ENCODE results near the gene PDZD8.

Gene PDZD8

GRCh38 chr10:117341061-117341460 is 34.2 kb downstream of the PDZD8 start:
- no peaks in the 10 kb centered on the region for H3K36me3 ChIP-seq (ENCODE audit: control insufficient read depth in 1 of 2, insufficient read depth in 2 of 2, low read length in 2 of 2)
- no peaks in the 10 kb centered on the region for H3K79me1 ChIP-seq (ENCODE audit: low read length)
- H3K4me3 ChIP-seq (ENCODE audit: low read depth, low read length) = no peak overlapping the region
- H3K27me3 ChIP-seq (ENCODE audit: insufficient read depth, low read length) = no peaks in the 10 kb centered on the region
- H3K14ac ChIP-seq (ENCODE audit: low read length) = no peak overlapping the region
- H3K23ac ChIP-seq (ENCODE audit: low read length) = no peak overlapping the region
- no peak overlapping the region for H4K91ac ChIP-seq (ENCODE audit: low read depth, low read length)
- no peak overlapping the region for H3K18ac ChIP-seq (ENCODE audit: low read length)
- no peak overlapping the region for H2BK120ac ChIP-seq (ENCODE audit: insufficient read depth, low read length, poor library complexity)
- no peaks in the 10 kb centered on the region for H3K79me2 ChIP-seq (ENCODE audit: control insufficient read depth, insufficient read depth, low read length, poor library complexity)
- no peak overlapping the region for H4K8ac ChIP-seq (ENCODE audit: low read depth, low read length)
- no CpG with 5 or more reads among the region's 4 CpGs for WGBS (ENCODE audit: extremely low coverage, insufficient coverage, insufficient read length)
- H2BK12ac ChIP-seq (ENCODE audit: low read length) = no peak overlapping the region
- no peak overlapping the region for H2BK5ac ChIP-seq (ENCODE audit: low read depth, low read length, poor library complexity)
- no peak for DNase-seq
- H3K27ac ChIP-seq (ENCODE audit: low read depth, low read length) = no peak overlapping the region
- no peak overlapping the region for H3K4me2 ChIP-seq (ENCODE audit: low read length)
- no peak overlapping the region for H3K4ac ChIP-seq (ENCODE audit: low read depth, low read length)
- H3K9me3 ChIP-seq (ENCODE audit: insufficient read depth, low read depth, low read length) = no peaks in the 10 kb centered on the region
- no peak overlapping the region for H2AFZ ChIP-seq (ENCODE audit: insufficient read depth, low read length, poor library complexity)
- no peak overlapping the region for H4K12ac ChIP-seq (ENCODE audit: low read depth, low read length)
- H3K4me1 ChIP-seq (ENCODE audit: control insufficient read depth in 1 of 2, insufficient read depth in 2 of 2, low read length in 2 of 2) = no peaks in the 10 kb centered on the region
- H2AK5ac ChIP-seq (ENCODE audit: low read length) = no peak overlapping the region
- no peak overlapping the region for H3K9ac ChIP-seq (ENCODE audit: low read length)

- H3K4me1 ChIP-seq (ENCODE audit: control insufficient read depth in 1 of 2, insufficient read depth in 2 of 2, low read length in 2 of 2) = no peaks in the 10 kb centered on the region
- H3K18ac ChIP-seq (ENCODE audit: low read length) = no peak overlapping the region
- no peak overlapping the region for H3K4me3 ChIP-seq (ENCODE audit: low read depth, low read length)
- no peak overlapping the region for H2BK120ac ChIP-seq (ENCODE audit: insufficient read depth, low read length, poor library complexity)
- no peaks in the 10 kb centered on the region for H3K9me3 ChIP-seq (ENCODE audit: insufficient read depth, low read depth, low read length)
- H2BK5ac ChIP-seq (ENCODE audit: low read depth, low read length, poor library complexity) = no peak overlapping the region
- WGBS (ENCODE audit: extremely low coverage, insufficient coverage, insufficient read length) = no CpG with 5 or more reads among the region's 5 CpGs
- no peak overlapping the region for H3K23ac ChIP-seq (ENCODE audit: low read length)
- H4K91ac ChIP-seq (ENCODE audit: low read depth, low read length) = no peak overlapping the region
- no peaks in the 10 kb centered on the region for H3K79me2 ChIP-seq (ENCODE audit: control insufficient read depth, insufficient read depth, low read length, poor library complexity)
- no peak overlapping the region for H3K4me2 ChIP-seq (ENCODE audit: low read length)
- H2AFZ ChIP-seq (ENCODE audit: insufficient read depth, low read length, poor library complexity) = no peak overlapping the region
- H4K8ac ChIP-seq (ENCODE audit: low read depth, low read length) = no peak overlapping the region
- H3K4ac ChIP-seq (ENCODE audit: low read depth, low read length) = no peak overlapping the region
- no peak overlapping the region for H3K9ac ChIP-seq (ENCODE audit: low read length)
- no peak overlapping the region for H2BK12ac ChIP-seq (ENCODE audit: low read length)
- H3K79me1 ChIP-seq (ENCODE audit: low read length) = no peaks in the 10 kb centered on the region
- no peak overlapping the region for H4K12ac ChIP-seq (ENCODE audit: low read depth, low read length)
- H3K14ac ChIP-seq (ENCODE audit: low read length) = no peak overlapping the region
- no peak overlapping the region for H3K27ac ChIP-seq (ENCODE audit: low read depth, low read length)
- DNase-seq = peak in 1 of 2 donors; percentile 26
- H3K27me3 ChIP-seq (ENCODE audit: insufficient read depth, low read length) = no peaks in the 10 kb centered on the region
- H3K36me3 ChIP-seq (ENCODE audit: control insufficient read depth in 1 of 2, insufficient read depth in 2 of 2, low read length in 2 of 2) = no peaks in the 10 kb centered on the region
- H2AK5ac ChIP-seq (ENCODE audit: low read length) = no peak overlapping the region
These were observed 35.3 kb downstream of the PDZD8 start for GRCh38 chr10:117339979-117340378.

DNA sequence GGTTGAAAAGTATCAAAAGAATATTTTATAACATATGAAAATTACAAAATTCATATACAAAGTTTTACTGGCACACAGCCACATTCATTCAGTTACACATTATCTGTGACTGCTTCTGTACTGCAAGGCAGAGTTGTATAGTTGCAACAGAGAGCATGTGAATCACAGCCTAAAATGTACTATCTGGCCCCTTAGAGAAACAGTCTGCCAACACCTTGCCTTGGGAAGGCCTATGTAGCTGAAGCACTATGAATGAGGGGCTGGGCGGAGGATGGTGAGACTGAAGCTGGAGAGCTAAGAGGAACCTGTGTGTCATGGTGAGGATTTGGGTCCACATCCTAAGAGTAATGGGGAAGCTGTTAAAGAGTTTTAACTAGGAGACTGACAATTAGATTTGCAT is 35.7 kb downstream of the PDZD8 start:
- WGBS (ENCODE audit: extremely low coverage, insufficient coverage, insufficient read length) = no CpG with 5 or more reads among the region's 1 CpG

GRCh38 chr10:117334926-117335325 is 40.3 kb downstream of the PDZD8 start:
- Histone ChIP-seq H4K12ac (ENCODE audit: low read depth, low read length) (no peak overlapping the region), H3K79me1 (ENCODE audit: low read length) (no peaks in the 10 kb centered on the region), H3K14ac (ENCODE audit: low read length) (no peak overlapping the region), H3K18ac (ENCODE audit: low read length) (no peak overlapping the region), H2BK5ac (ENCODE audit: low read depth, low read length, poor library complexity) (no peak overlapping the region), H4K91ac (ENCODE audit: low read depth, low read length) (no peak overlapping the region), H3K79me2 (ENCODE audit: control insufficient read depth, insufficient read depth, low read length, poor library complexity) (no peaks in the 10 kb centered on the region), H4K8ac (ENCODE audit: low read depth, low read length) (no peak overlapping the region), H3K4ac (ENCODE audit: low read depth, low read length) (no peak overlapping the region), H3K36me3 (ENCODE audit: control insufficient read depth in 1 of 2, insufficient read depth in 2 of 2, low read length in 2 of 2) (no peaks in the 10 kb centered on the region), H2BK12ac (ENCODE audit: low read length) (no peak overlapping the region), H3K4me1 (ENCODE audit: control insufficient read depth in 1 of 2, insufficient read depth in 2 of 2, low read length in 2 of 2) (no peaks in the 10 kb centered on the region), H2AK5ac (ENCODE audit: low read length) (no peak overlapping the region), H3K27ac (ENCODE audit: low read depth, low read length) (no peak overlapping the region), H2BK120ac (ENCODE audit: insufficient read depth, low read length, poor library complexity) (no peak overlapping the region), H3K9me3 (ENCODE audit: insufficient read depth, low read depth, low read length) (no peaks in the 10 kb centered on the region), H3K4me2 (ENCODE audit: low read length) (no peak overlapping the region), H3K9ac (ENCODE audit: low read length) (no peak overlapping the region), H3K4me3 (ENCODE audit: low read depth, low read length) (no peak overlapping the region), H3K27me3 (ENCODE audit: insufficient read depth, low read length) (no peaks in the 10 kb centered on the region), H2AFZ (ENCODE audit: insufficient read depth, low read length, poor library complexity) (no peak overlapping the region), H3K23ac (ENCODE audit: low read length) (no peak overlapping the region)
- no peak for DNase-seq

More for the DNA sequence above, 35.7 kb downstream of the PDZD8 start:
- H2BK5ac ChIP-seq (ENCODE audit: low read depth, low read length, poor library complexity) = no peak overlapping the region
- peak in 1 of 2 donors; percentile 19 for DNase-seq
- H3K4me1 ChIP-seq (ENCODE audit: control insufficient read depth in 1 of 2, insufficient read depth in 2 of 2, low read length in 2 of 2) = no peaks in the 10 kb centered on the region
- H4K12ac ChIP-seq (ENCODE audit: low read depth, low read length) = no peak overlapping the region
- no peak overlapping the region for H3K18ac ChIP-seq (ENCODE audit: low read length)
- H4K8ac ChIP-seq (ENCODE audit: low read depth, low read length) = no peak overlapping the region
- H2BK120ac ChIP-seq (ENCODE audit: insufficient read depth, low read length, poor library complexity) = no peak overlapping the region
- no peaks in the 10 kb centered on the region for H3K9me3 ChIP-seq (ENCODE audit: insufficient read depth, low read depth, low read length)
- H2AK5ac ChIP-seq (ENCODE audit: low read length) = no peak overlapping the region
- H3K36me3 ChIP-seq (ENCODE audit: control insufficient read depth in 1 of 2, insufficient read depth in 2 of 2, low read length in 2 of 2) = no peaks in the 10 kb centered on the region
- H3K23ac ChIP-seq (ENCODE audit: low read length) = no peak overlapping the region
- H3K27ac ChIP-seq (ENCODE audit: low read depth, low read length) = no peak overlapping the region
- no peak overlapping the region for H3K4me2 ChIP-seq (ENCODE audit: low read length)
- H3K27me3 ChIP-seq (ENCODE audit: insufficient read depth, low read length) = no peaks in the 10 kb centered on the region
- no peaks in the 10 kb centered on the region for H3K79me1 ChIP-seq (ENCODE audit: low read length)
- H3K9ac ChIP-seq (ENCODE audit: low read length) = no peak overlapping the region
- H3K79me2 ChIP-seq (ENCODE audit: control insufficient read depth, insufficient read depth, low read length, poor library complexity) = no peaks in the 10 kb centered on the region
- H2BK12ac ChIP-seq (ENCODE audit: low read length) = no peak overlapping the region
- H3K4me3 ChIP-seq (ENCODE audit: low read depth, low read length) = no peak overlapping the region
- H2AFZ ChIP-seq (ENCODE audit: insufficient read depth, low read length, poor library complexity) = no peak overlapping the region
- H3K4ac ChIP-seq (ENCODE audit: low read depth, low read length) = no peak overlapping the region
- no peak overlapping the region for H4K91ac ChIP-seq (ENCODE audit: low read depth, low read length)
- H3K14ac ChIP-seq (ENCODE audit: low read length) = no peak overlapping the region
